ENCODE measurements around the gene ODF2.

The ODF2 gene

GRCh38 chr9:128484686-128485413 is 29.0 kb downstream of the ODF2 start:
- no peak overlapping the region for H3K4me3 ChIP-seq (ENCODE audit: low read length)
- H3K36me3 ChIP-seq (replicated peaks; ENCODE audit: low read depth, low read length): peaks cover 53% of the 10 kb centered on the region
- H3K9ac ChIP-seq (ENCODE audit: low read length): no peak overlapping the region
- H3K9me3 ChIP-seq (ENCODE audit: insufficient read depth, low read length): no peaks in the 10 kb centered on the region
- no peaks in the 10 kb centered on the region for H3K79me2 ChIP-seq (ENCODE audit: low read length)
- H3K27ac ChIP-seq (ENCODE audit: low read length): no peak overlapping the region
- H3K4me1 ChIP-seq (ENCODE audit: low read length): no peaks in the 10 kb centered on the region
- no peak for TF ChIP-seq CTCF (IDR thresholded peaks at IDR 0.05; ENCODE audit: low read depth, low read length)
- no peak for TF ChIP-seq EZH2phosphoT487 (IDR thresholded peaks at IDR 0.05; ENCODE audit: low read depth)
- H3K27me3 ChIP-seq (ENCODE audit: low read depth, low read length): no peaks in the 10 kb centered on the region
- no peaks in the 10 kb centered on the region for H4K20me1 ChIP-seq (ENCODE audit: insufficient read depth, low read length)
- no peak overlapping the region for H2AFZ ChIP-seq (ENCODE audit: low read depth, low read length)
- no peak overlapping the region for H3K4me2 ChIP-seq (ENCODE audit: low read length)

GRCh38 chr9:128485414-128485855 is 29.6 kb downstream of the ODF2 start:
- TF ChIP-seq EZH2phosphoT487 (IDR thresholded peaks at IDR 0.05; ENCODE audit: low read depth) (no peak), CTCF (IDR thresholded peaks at IDR 0.05; ENCODE audit: low read depth, low read length) (no peak)
- peaks cover 50% of the 10 kb centered on the region for H3K36me3 ChIP-seq (replicated peaks; ENCODE audit: low read depth, low read length)

GRCh38 chr9:128486201-128486600 is 30.4 kb downstream of the ODF2 start:
- TF ChIP-seq EZH2phosphoT487 (IDR thresholded peaks at IDR 0.05; ENCODE audit: low read depth) (no peak), CTCF (IDR thresholded peaks at IDR 0.05; ENCODE audit: low read depth, low read length) (no peak)
- H3K4me3 ChIP-seq (ENCODE audit: low read length): no peak overlapping the region
- no peaks in the 10 kb centered on the region for H4K20me1 ChIP-seq (ENCODE audit: insufficient read depth, low read length)
- no peak overlapping the region for H3K27ac ChIP-seq (ENCODE audit: low read length)
- H3K9ac ChIP-seq (ENCODE audit: low read length): no peak overlapping the region
- no peaks in the 10 kb centered on the region for H3K9me3 ChIP-seq (ENCODE audit: insufficient read depth, low read length)
- H3K27me3 ChIP-seq (ENCODE audit: low read depth, low read length): no peaks in the 10 kb centered on the region
- H3K4me2 ChIP-seq (ENCODE audit: low read length): no peak overlapping the region
- H3K4me1 ChIP-seq (ENCODE audit: low read length): no peaks in the 10 kb centered on the region
- peaks cover 50% of the 10 kb centered on the region for H3K36me3 ChIP-seq (replicated peaks; ENCODE audit: low read depth, low read length)
- no peak overlapping the region for H2AFZ ChIP-seq (ENCODE audit: low read depth, low read length)
- no peaks in the 10 kb centered on the region for H3K79me2 ChIP-seq (ENCODE audit: low read length)

More at GRCh38 chr9:128485414-128485855, 29.6 kb downstream of the ODF2 start:
- Histone ChIP-seq H3K4me3 (ENCODE audit: low read length) (no peak overlapping the region), H3K79me2 (ENCODE audit: low read length) (no peaks in the 10 kb centered on the region), H4K20me1 (ENCODE audit: insufficient read depth, low read length) (no peaks in the 10 kb centered on the region), H3K9me3 (ENCODE audit: insufficient read depth, low read length) (no peaks in the 10 kb centered on the region), H3K4me1 (ENCODE audit: low read length) (no peaks in the 10 kb centered on the region), H2AFZ (ENCODE audit: low read depth, low read length) (no peak overlapping the region), H3K9ac (ENCODE audit: low read length) (no peak overlapping the region), H3K27me3 (ENCODE audit: low read depth, low read length) (no peaks in the 10 kb centered on the region), H3K27ac (ENCODE audit: low read length) (no peak overlapping the region), H3K4me2 (ENCODE audit: low read length) (no peak overlapping the region)

GRCh38 chr9:128493424-128493823 is 37.6 kb downstream of the ODF2 start:
- H4K20me1 ChIP-seq (ENCODE audit: insufficient read depth, low read length): no peaks in the 10 kb centered on the region
- H3K9me3 ChIP-seq (ENCODE audit: insufficient read depth, low read length): no peaks in the 10 kb centered on the region
- no peak overlapping the region for H3K4me3 ChIP-seq (ENCODE audit: low read length)
- TF ChIP-seq CTCF (IDR thresholded peaks at IDR 0.05; ENCODE audit: low read depth, low read length): no peak
- no peak for TF ChIP-seq EZH2phosphoT487 (IDR thresholded peaks at IDR 0.05; ENCODE audit: low read depth)
- H3K4me1 ChIP-seq (ENCODE audit: low read length): no peaks in the 10 kb centered on the region
- H3K27me3 ChIP-seq (ENCODE audit: low read depth, low read length): no peaks in the 10 kb centered on the region
- H2AFZ ChIP-seq (ENCODE audit: low read depth, low read length): no peak overlapping the region
- H3K9ac ChIP-seq (ENCODE audit: low read length): no peak overlapping the region
- no peak overlapping the region for H3K4me2 ChIP-seq (ENCODE audit: low read length)
- H3K79me2 ChIP-seq (ENCODE audit: low read length): no peaks in the 10 kb centered on the region
- H3K27ac ChIP-seq (ENCODE audit: low read length): no peak overlapping the region
- peaks cover 44% of the 10 kb centered on the region for H3K36me3 ChIP-seq (replicated peaks; ENCODE audit: low read depth, low read length)

All from OCI-LY3 (cell line).